ENCODE measurements around the gene HCAR3.

Gene HCAR3

DNA sequence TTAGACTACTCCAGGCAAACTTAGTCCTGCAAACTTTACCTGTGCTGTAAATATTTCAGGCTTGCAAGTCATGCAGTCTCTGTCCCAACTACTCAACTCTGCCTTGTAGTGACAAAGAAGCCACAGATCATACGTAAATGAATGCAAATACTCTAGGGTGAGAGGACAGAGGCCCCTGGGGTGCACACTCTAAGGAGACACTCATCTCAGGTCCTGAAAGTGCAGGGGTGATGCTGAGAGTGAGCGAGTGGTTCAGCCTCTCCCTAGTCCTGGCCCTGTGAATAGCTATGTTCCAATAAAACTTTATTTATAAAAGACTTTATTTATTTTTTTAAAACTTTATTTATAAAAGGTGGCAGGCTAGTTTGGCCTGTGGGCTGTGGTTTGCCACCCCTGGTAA is 48.3 kb downstream of the HCAR3 start:
- DNase-seq: no peak

DNA sequence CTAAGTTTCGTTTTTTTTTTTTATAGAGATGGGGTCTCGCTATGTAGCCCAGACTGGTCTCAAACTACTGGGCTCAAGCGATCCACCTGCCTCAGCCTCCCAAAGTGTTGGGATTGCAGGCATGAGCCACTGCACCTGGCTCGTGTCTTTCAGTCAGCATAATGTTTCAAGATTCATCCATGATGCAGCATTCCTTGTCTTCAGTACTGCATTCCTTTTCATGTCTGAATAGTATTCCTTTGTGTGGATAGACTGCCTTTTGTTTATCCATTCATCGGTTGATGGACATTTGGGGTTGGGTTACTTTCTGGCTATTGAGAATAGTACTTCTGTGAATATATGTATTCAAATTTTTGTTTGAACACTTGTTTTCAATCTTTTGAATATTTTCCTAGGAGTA is 50.9 kb downstream of the HCAR3 start:
- no peak for DNase-seq

GRCh38 chr12:122665349-122665748 is 51.3 kb downstream of the HCAR3 start:
- DNase-seq: no peak

Measured in CD4-positive, alpha-beta T cell treated with Interferon gamma for 1 hour (primary cell).